Left ventricle myocardium inferior (tissue), 1 donor: ENCODE results near the gene ZNF503. TPM values are rescaled to one million over a fixed set of nuclear protein-coding genes. Genes with fewer than 3 reads are reported as not detected.

Source experiments
- DNase-seq: peaks from one replicate; pipeline ENCODE4 v3.0.0-alpha.2; 2020
- H3K27ac ChIP-seq: fragments of 200-600 bp; replicated peaks from 2 replicates; pipeline ENCODE4 v1.8.0; 2021
- H3K27me3 ChIP-seq: fragments of 200-600 bp; 2 replicates; pipeline ENCODE4 v1.8.0; 2021; ENCODE audit warnings: low read depth
- H3K36me3 ChIP-seq: fragments of 200-600 bp; 2 replicates; pipeline ENCODE4 v1.8.0; 2021
- H3K4me1 ChIP-seq: fragments of 200-600 bp; 2 replicates; pipeline ENCODE4 v1.8.0; 2021
- H3K4me3 ChIP-seq: fragments of 200-600 bp; 2 replicates; pipeline ENCODE4 v1.8.0; 2021; ENCODE audit warnings: mild to moderate bottlenecking, moderate library complexity
- H3K9me3 ChIP-seq: fragments of 200-600 bp; replicated peaks from 2 replicates; pipeline ENCODE4 v1.8.0; 2021
- CTCF ChIP-seq: fragments of 200-600 bp; IDR thresholded peaks from 2 replicates; pipeline ENCODE4 v1.8.0; 2021; ENCODE audit warnings: antibody characterized with exemption, mild to moderate bottlenecking, borderline replicate concordance
- intact Hi-C: fragments of 100-400 bp; cut with micrococcal nuclease; formaldehyde crosslinking; loops from one replicate; pipeline ENCODE4 v1.11.0; 2022
- long read RNA-seq: library from polyadenylated mRNA; unstranded; transcript quantifications from one replicate; pipeline ENCODE4 v2.0.0, GENCODE V29; 2021
- total RNA-seq: library from RNA; stranded (reverse); fragmentation: NEBNext Ultra II Directional; extraction: Animal tissue kit (Norgen Biotek cat#: 25700); gene quantifications from one replicate; pipeline ENCODE4 v1.2.1, GENCODE V29; 2021
- donor health status: DM: no; HTN: yes; CAD: no; lungs with severe emphysema.

ZNF503 gene
- 5.9 TPM for total RNA-seq
- long read RNA-seq, partial matches to known transcripts: 0 of 5 reads
- long read RNA-seq, other reads (novel, unspliced or antisense): 4 of 5 reads

GRCh38 chr10:75401569-75402485 lies at the start of gene ZNF503:
Gene ZNF503, minus strand, starts transcription at chr10:75401764. Its CDS starts 345 bp downstream, at chr10:75401419.
- Histone ChIP-seq H3K4me3 (peak within 1 kb of the TSS; percentile 93), H3K4me1 (peaks cover 76% of the 10 kb centered on the region), H3K9me3 (no peaks in the 10 kb centered on the region), H3K27me3 (peaks cover 10% of the 10 kb centered on the region), H3K36me3 (peaks cover 15% of the 10 kb centered on the region), H3K27ac (peak within 1 kb of the TSS; percentile 97)
- intact Hi-C loops: loop anchor here (10.0 kb wide), 1 partner anchor 513 kb away; no protein-coding TSS in a partner anchor
- TF ChIP-seq CTCF: peak; percentile 54
- DNase-seq: peak; percentile 97

GRCh38 chr10:75450644-75451640 lies 49.4 kb upstream of the ZNF503 start:
- no peak overlapping the region for H3K4me3 ChIP-seq
- intact Hi-C loops: no loop called here
- TF ChIP-seq CTCF: no peak
- H3K9me3 ChIP-seq: peaks cover 10% of the 10 kb centered on the region
- H3K27me3 ChIP-seq: no peaks in the 10 kb centered on the region
- peak overlapping the region; percentile 62 for H3K27ac ChIP-seq
- H3K4me1 ChIP-seq: peaks cover 30% of the 10 kb centered on the region
- no peak for DNase-seq
- peaks cover 4% of the 10 kb centered on the region for H3K36me3 ChIP-seq

GRCh38 chr10:75450075-75450445 lies 48.5 kb upstream of the ZNF503 start:
- no peak for TF ChIP-seq CTCF
- Histone ChIP-seq H3K27ac (peak overlapping the region; percentile 62), H3K4me1 (peaks cover 30% of the 10 kb centered on the region), H3K4me3 (no peak overlapping the region), H3K9me3 (peaks cover 18% of the 10 kb centered on the region), H3K27me3 (no peaks in the 10 kb centered on the region), H3K36me3 (peaks cover 4% of the 10 kb centered on the region)
- no peak for DNase-seq
- intact Hi-C loops: no loop called here

- intact Hi-C loops: no loop called here
- Histone ChIP-seq H3K4me1 (peaks cover 30% of the 10 kb centered on the region), H3K4me3 (peak overlapping the region; percentile 3), H3K9me3 (peaks cover 23% of the 10 kb centered on the region), H3K27me3 (no peaks in the 10 kb centered on the region), H3K36me3 (peaks cover 9% of the 10 kb centered on the region), H3K27ac (peak overlapping the region; percentile 62)
- no peak for TF ChIP-seq CTCF
- DNase-seq: no peak
Measured at GRCh38 chr10:75449382-75450074, 48.0 kb upstream of the ZNF503 start.

GRCh38 chr10:75448166-75448565 lies 46.6 kb upstream of the ZNF503 start:
- Histone ChIP-seq H3K27ac (no peak overlapping the region), H3K36me3 (peaks cover 9% of the 10 kb centered on the region), H3K27me3 (no peaks in the 10 kb centered on the region), H3K4me3 (no peak overlapping the region), H3K9me3 (peaks cover 37% of the 10 kb centered on the region), H3K4me1 (peaks cover 30% of the 10 kb centered on the region)
- no peak for DNase-seq
- no peak for TF ChIP-seq CTCF
- intact Hi-C loops: no loop called here
